Panc1 (cell line): ENCODE data around the gene WDR20. TPM values are rescaled to one million over a fixed set of nuclear protein-coding genes. Genes with fewer than 3 reads are reported as not detected.
"Not testable (repeated sequence)": the region's sequence is repeated elsewhere in the genome, so short reads cannot be mapped to it uniquely, and the experiment has no call there.

Experiments
- ATAC-seq: fragments of 200-7000 bp; cut with Tn5 transposase; 2 replicates; pipeline ENCODE4 v1.9.1; 2020; ENCODE audit warnings: mild to moderate bottlenecking, moderate library complexity
- BruUV-seq: library from RNA; stranded (reverse); fragments of 400-500 nt; replicated peaks from 2 replicates; lab custom pipeline; 2021; lab: Mats Ljungman, UMichigan
- CTCF ChIA-PET: fragments of 300-600 bp; sonication (Branson Sonifier 250); formaldehyde crosslinking; loops from one replicate; lab custom pipeline; 2022; ENCODE audit warnings: antibody characterized with exemption; lab: Charles Lee
- POLR2A ChIA-PET: fragments of 300-600 bp; sonication (Branson Sonifier 250); formaldehyde crosslinking; loops from one replicate; lab custom pipeline; 2022; ENCODE audit warnings: antibody characterized with exemption; lab: Charles Lee
- DNase-seq: peaks from one replicate; pipeline ENCODE4 v3.0.0-alpha.2; 2010; ENCODE audit warnings: low read depth, low spot score
- H3K27ac ChIP-seq: 2 replicates; pipeline ENCODE4 v1.5.1; 2011; ENCODE audit warnings: mild to moderate bottlenecking, low read length, inconsistent platforms
- H3K27me3 ChIP-seq: fragments of 200-500 bp; sonication (Bioruptor generic); 2 replicates; pipeline ENCODE4 v1.6.0; 2014; ENCODE audit warnings: low read length, inconsistent platforms; ENCODE audit not compliant: control insufficient read depth, insufficient read depth
- H3K36me3 ChIP-seq: fragments of 200-500 bp; sonication (Bioruptor generic); 2 replicates; pipeline ENCODE4 v1.5.1; 2014; ENCODE audit warnings: inconsistent platforms, mild to moderate bottlenecking, low read length, moderate library complexity; ENCODE audit not compliant: control insufficient read depth, insufficient read depth
- H3K4me1 ChIP-seq: 2 replicates; pipeline ENCODE4 v1.5.1; 2011; ENCODE audit warnings: inconsistent platforms, mild to moderate bottlenecking, low read length, moderate library complexity; ENCODE audit not compliant: control insufficient read depth, insufficient read depth
- H3K4me3 ChIP-seq, 2 experiments: 2 replicates each; pipeline ENCODE4 v1.5.1; 2011 to 2012; ENCODE audit warnings: low read depth in 2 of 2, low read length in 2 of 2, mild to moderate bottlenecking in 2 of 2, inconsistent platforms in 1 of 2, moderate library complexity in 1 of 2
- H3K9me3 ChIP-seq: fragments of 200-500 bp; sonication (Bioruptor generic); 2 replicates; pipeline ENCODE4 v1.5.1; 2014; ENCODE audit warnings: low read depth, mild to moderate bottlenecking, inconsistent platforms, low read length, moderate library complexity; ENCODE audit not compliant: control insufficient read depth, insufficient read depth
- POLR2AphosphoS5 ChIP-seq: IDR thresholded peaks from 2 replicates; pipeline ENCODE4 v1.6.1; 2012; ENCODE audit warnings: mild to moderate bottlenecking, low read depth, low read length, moderate library complexity
- SIN3A ChIP-seq: IDR thresholded peaks from 2 replicates; pipeline ENCODE4 v1.6.1; 2012; ENCODE audit warnings: low read depth, mild to moderate bottlenecking, low read length, moderate library complexity, borderline replicate concordance; ENCODE audit not compliant: insufficient read depth
- in situ Hi-C: cut with HindIII; loops from 2 replicates; pipeline ENCODE4 v1.10.0; 2016; ENCODE audit warnings: low sequenced_read_pairs, low pct_unique_long_range_greater_than_20kb
- intact Hi-C: fragments of 100-400 bp; cut with micrococcal nuclease; formaldehyde crosslinking; loops from one replicate; pipeline ENCODE4 v1.10.0; 2022; ENCODE audit not compliant: unreplicated experiment
- total RNA-seq: library from RNA; stranded (reverse); gene quantifications from one replicate; pipeline ENCODE4 v1.2.1, GENCODE V29; 2021; ENCODE audit not compliant: unreplicated experiment
- TF ChIP-seq, protein P1 (sequence below), 2 experiments: IDR thresholded peaks; 2 replicates each; pipeline ENCODE4 v1.6.1; 2011 to 2012; ENCODE audit warnings: low read depth in 2 of 2, control low read depth in 1 of 2, low read length in 1 of 2, mild to moderate bottlenecking in 1 of 2, moderate library complexity in 1 of 2; ENCODE audit not compliant: insufficient read depth in 1 of 2

The WDR20 gene
- total RNA-seq, 1 experiment from 2014 or later, result 20.2 TPM

DNA sequence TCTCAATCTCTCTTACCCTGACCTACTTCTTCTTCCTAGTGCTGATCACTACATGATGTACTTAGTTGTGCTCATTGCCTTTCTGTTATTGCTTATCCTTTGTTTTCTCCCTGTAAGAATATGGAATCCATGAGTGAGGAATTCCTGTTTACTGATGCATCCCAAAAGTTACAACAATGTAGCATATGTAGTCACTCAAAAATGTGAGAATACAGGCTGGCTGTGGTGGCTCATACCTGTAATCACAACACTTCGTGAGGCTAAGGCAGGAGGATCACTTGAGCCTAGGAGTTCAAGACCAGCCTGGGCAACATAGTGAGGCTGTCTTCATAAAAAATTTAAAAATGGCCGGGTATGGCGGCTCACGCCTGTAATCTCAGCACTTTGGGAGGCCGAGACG lies 8.0 kb upstream of the WDR20 start:
- Histone ChIP-seq H3K4me3 (no peak overlapping the region), H3K27ac (no peak overlapping the region), H3K27me3 (no peaks in the 10 kb centered on the region), H3K9me3 (no peaks in the 10 kb centered on the region), H3K4me1 (no peaks in the 10 kb centered on the region), H3K36me3 (no peaks in the 10 kb centered on the region; the same call in 1 of the 2 replicates)
- intact Hi-C loops, result no loop called here
- POLR2A ChIA-PET, result no interaction called here
- DNase-seq (no peak), ATAC-seq (no peak)
- BruUV-seq, result no TSS peak
- CTCF ChIA-PET, result no interaction called here
- in situ Hi-C loops, result no loop called here
- TF ChIP-seq SIN3A, result no peak
- TF ChIP-seq, protein P1, sequence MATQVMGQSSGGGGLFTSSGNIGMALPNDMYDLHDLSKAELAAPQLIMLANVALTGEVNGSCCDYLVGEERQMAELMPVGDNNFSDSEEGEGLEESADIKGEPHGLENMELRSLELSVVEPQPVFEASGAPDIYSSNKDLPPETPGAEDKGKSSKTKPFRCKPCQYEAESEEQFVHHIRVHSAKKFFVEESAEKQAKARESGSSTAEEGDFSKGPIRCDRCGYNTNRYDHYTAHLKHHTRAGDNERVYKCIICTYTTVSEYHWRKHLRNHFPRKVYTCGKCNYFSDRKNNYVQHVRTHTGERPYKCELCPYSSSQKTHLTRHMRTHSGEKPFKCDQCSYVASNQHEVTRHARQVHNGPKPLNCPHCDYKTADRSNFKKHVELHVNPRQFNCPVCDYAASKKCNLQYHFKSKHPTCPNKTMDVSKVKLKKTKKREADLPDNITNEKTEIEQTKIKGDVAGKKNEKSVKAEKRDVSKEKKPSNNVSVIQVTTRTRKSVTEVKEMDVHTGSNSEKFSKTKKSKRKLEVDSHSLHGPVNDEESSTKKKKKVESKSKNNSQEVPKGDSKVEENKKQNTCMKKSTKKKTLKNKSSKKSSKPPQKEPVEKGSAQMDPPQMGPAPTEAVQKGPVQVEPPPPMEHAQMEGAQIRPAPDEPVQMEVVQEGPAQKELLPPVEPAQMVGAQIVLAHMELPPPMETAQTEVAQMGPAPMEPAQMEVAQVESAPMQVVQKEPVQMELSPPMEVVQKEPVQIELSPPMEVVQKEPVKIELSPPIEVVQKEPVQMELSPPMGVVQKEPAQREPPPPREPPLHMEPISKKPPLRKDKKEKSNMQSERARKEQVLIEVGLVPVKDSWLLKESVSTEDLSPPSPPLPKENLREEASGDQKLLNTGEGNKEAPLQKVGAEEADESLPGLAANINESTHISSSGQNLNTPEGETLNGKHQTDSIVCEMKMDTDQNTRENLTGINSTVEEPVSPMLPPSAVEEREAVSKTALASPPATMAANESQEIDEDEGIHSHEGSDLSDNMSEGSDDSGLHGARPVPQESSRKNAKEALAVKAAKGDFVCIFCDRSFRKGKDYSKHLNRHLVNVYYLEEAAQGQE (IDR thresholded peaks at IDR 0.05; ENCODE audit: insufficient read depth in 1 of 2, low read depth in 2 of 2, low read length in 1 of 2), result no peak
- TF ChIP-seq POLR2AphosphoS5, result no peak

DNA sequence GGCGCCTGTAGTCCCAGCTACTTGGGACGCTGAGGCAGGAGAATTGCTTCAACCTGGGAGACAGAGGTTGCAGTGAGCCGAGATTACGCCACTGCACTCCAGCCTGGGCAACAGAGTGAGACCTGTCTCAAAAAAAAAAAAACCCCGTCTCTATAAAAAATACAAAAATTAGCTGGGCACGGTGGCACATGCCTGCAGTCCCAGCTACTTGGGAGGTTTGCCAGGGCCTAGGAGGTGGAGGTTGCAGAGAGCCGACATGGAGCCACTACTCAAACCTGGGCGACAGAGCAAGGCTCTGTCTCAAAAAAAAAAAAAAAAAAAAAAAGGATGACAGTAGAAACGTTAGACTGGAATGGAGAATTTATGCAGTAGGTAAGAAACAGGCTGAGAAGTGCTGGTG lies 5.7 kb upstream of the WDR20 start:
- H3K36me3 ChIP-seq, ATAC-seq, in situ Hi-C loops, H3K27ac ChIP-seq, CTCF ChIA-PET, H3K27me3 ChIP-seq, POLR2A ChIA-PET, H3K4me1 ChIP-seq, H3K4me3 ChIP-seq, intact Hi-C loops, BruUV-seq, DNase-seq, H3K9me3 ChIP-seq: not testable (repeated sequence)

DNA sequence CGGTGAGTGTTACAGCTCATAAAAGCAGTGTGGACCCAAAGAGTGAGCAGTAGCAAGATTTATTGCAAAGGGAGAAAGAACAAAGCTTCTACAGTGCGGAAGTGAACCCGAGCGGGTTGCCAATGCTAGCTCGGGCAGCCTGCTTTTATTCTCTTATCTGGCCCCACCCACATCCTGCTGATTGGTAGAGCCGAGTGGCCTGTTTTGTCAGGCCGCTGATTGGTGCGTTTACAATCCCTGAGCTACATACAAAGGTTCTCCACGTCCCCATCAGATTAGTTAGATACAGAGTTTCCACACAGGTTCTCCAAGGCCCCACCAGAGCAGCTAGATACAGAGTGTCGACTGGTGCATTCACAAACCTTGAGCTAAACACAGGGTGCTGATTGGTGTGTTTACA lies 5.0 kb upstream of the WDR20 start:
- BruUV-seq, H3K9me3 ChIP-seq, H3K27me3 ChIP-seq, CTCF ChIA-PET, H3K27ac ChIP-seq, DNase-seq, H3K4me1 ChIP-seq, intact Hi-C loops, H3K4me3 ChIP-seq, ATAC-seq, H3K36me3 ChIP-seq, in situ Hi-C loops, POLR2A ChIA-PET: not testable (repeated sequence)

GRCh38 chr14:102135456-102135855 lies 4.2 kb upstream of the WDR20 start:
- DNase-seq, ATAC-seq, intact Hi-C loops, POLR2A ChIA-PET, H3K27ac ChIP-seq, H3K27me3 ChIP-seq, BruUV-seq, H3K4me3 ChIP-seq, CTCF ChIA-PET, H3K4me1 ChIP-seq, H3K9me3 ChIP-seq, in situ Hi-C loops, H3K36me3 ChIP-seq: not testable (repeated sequence)
